ENCODE data around the gene SMAD4. TPM values are rescaled to one million over a fixed set of nuclear protein-coding genes. Genes with fewer than 3 reads are reported as not detected.
A peak's percentile ranks its signal among the peaks of the same experiment; 100 is the strongest.

Gene SMAD4
- total RNA-seq, 1 experiment from 2014 or later: 172 TPM

DNA sequence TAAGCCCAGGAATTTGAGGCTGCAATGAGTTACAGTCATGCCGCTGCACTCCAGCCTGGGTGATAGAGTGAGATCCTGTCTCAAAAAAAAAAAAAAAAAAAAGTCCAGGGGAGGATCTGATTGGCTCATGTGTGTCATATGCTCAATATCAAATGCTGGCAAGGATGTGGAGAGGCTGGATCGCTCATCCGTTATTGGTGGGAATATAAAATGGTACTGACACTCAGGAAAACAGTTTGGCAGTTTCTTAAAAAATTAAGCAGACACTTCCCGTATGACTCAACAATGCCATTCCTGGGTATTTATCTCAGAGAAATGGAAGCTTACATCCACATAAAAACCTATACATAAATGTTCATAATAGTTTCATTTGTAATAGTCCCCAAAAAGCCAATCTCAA lies 98.5 kb downstream of the SMAD4 start:
- H3K4me2 ChIP-seq (ENCODE audit: insufficient read depth, insufficient read length, low read length): no peak overlapping the region
- WGBS (ENCODE audit: extremely low coverage, insufficient read length, low lambda C conversion rate): no CpG with 5 or more reads among the region's 4 CpGs
- no peaks in the 10 kb centered on the region; the same call in 1 of the 2 replicates for H3K4me1 ChIP-seq (ENCODE audit: insufficient read depth, low read length)

More for the DNA sequence above, 98.5 kb downstream of the SMAD4 start:
- H3K79me2 ChIP-seq (ENCODE audit: insufficient read depth, low read length): no peaks in the 10 kb centered on the region
- H3K9ac ChIP-seq (ENCODE audit: extremely low read depth, insufficient read length, low read length): no peak overlapping the region
- peak overlapping the region in 1 of 3 experiments; percentile 40; a peak in 1 of 7 replicates for H3K27ac Mint-ChIP-seq
- no peak for DNase-seq
- H3K27me3 ChIP-seq (ENCODE audit: insufficient read depth, low read length): no peaks in the 10 kb centered on the region
- H2BK20ac ChIP-seq (ENCODE audit: low read depth, low read length, poor library complexity, severe bottlenecking): no peak overlapping the region
- H3T11ph ChIP-seq (ENCODE audit: low read length): no peak overlapping the region
- no peaks in the 10 kb centered on the region for H3K9me3 ChIP-seq (ENCODE audit: control insufficient read depth, low read depth, low read length)
- H4K5ac ChIP-seq (ENCODE audit: insufficient read length, low read depth, low read length): no peak overlapping the region
- H3K27me3 Mint-ChIP-seq (ENCODE audit: low read depth): peaks cover 1% of the 10 kb centered on the region; the same call in 1 of the 2 replicates
- H2BK120ac ChIP-seq (ENCODE audit: low read depth, low read length, poor library complexity, severe bottlenecking): no peak overlapping the region
- H3K4me3 Mint-ChIP-seq: no peak overlapping the region
- H3K14ac ChIP-seq (ENCODE audit: insufficient read depth, low read length): no peak overlapping the region
- H2BK15ac ChIP-seq (ENCODE audit: low read depth, low read length): no peak overlapping the region
- H2AK5ac ChIP-seq (ENCODE audit: insufficient read length, low read length): no peak overlapping the region
- H3K4ac ChIP-seq (ENCODE audit: low read depth, low read length): no peak overlapping the region
- H4K20me1 ChIP-seq (ENCODE audit: control insufficient read depth, insufficient read depth, insufficient read length): no peaks in the 10 kb centered on the region
- no peak overlapping the region for H3K18ac ChIP-seq (ENCODE audit: insufficient read length, low read depth, low read length)
- peaks cover 5 to 8% of the 10 kb centered on the region in 2 experiments; a peak in 3 of 4 replicates for H3K4me1 Mint-ChIP-seq
- no peak overlapping the region for H4K91ac ChIP-seq (ENCODE audit: insufficient read length, low read depth, low read length)
- peaks cover 1% of the 10 kb centered on the region in 2 experiments; a peak in 4 of 5 replicates for H3K9me3 Mint-ChIP-seq
- H2AFZ ChIP-seq (ENCODE audit: low read length): no peak overlapping the region
- H3K23ac ChIP-seq (ENCODE audit: insufficient read length, low read depth, low read length): no peak overlapping the region
- H3K23me2 ChIP-seq (ENCODE audit: insufficient read length, low read depth, low read length, poor library complexity, severe bottlenecking): no peaks in the 10 kb centered on the region
- H3K56ac ChIP-seq (ENCODE audit: insufficient read length, low read depth, low read length): no peak overlapping the region
- H4K8ac ChIP-seq (replicated peaks; ENCODE audit: insufficient read length, low read depth, low read length): no peak overlapping the region
- no peak overlapping the region for H3K27ac ChIP-seq (ENCODE audit: insufficient read length, low read depth, low read length)
- no peak overlapping the region for H2BK5ac ChIP-seq (ENCODE audit: insufficient read length, low read length)
- no peak overlapping the region for H2BK12ac ChIP-seq (ENCODE audit: insufficient read length, low read depth, low read length)
- no peaks in the 10 kb centered on the region for H3K79me1 ChIP-seq (ENCODE audit: insufficient read depth, low read depth, low read length, poor library complexity, severe bottlenecking)
- TF ChIP-seq, protein P1, sequence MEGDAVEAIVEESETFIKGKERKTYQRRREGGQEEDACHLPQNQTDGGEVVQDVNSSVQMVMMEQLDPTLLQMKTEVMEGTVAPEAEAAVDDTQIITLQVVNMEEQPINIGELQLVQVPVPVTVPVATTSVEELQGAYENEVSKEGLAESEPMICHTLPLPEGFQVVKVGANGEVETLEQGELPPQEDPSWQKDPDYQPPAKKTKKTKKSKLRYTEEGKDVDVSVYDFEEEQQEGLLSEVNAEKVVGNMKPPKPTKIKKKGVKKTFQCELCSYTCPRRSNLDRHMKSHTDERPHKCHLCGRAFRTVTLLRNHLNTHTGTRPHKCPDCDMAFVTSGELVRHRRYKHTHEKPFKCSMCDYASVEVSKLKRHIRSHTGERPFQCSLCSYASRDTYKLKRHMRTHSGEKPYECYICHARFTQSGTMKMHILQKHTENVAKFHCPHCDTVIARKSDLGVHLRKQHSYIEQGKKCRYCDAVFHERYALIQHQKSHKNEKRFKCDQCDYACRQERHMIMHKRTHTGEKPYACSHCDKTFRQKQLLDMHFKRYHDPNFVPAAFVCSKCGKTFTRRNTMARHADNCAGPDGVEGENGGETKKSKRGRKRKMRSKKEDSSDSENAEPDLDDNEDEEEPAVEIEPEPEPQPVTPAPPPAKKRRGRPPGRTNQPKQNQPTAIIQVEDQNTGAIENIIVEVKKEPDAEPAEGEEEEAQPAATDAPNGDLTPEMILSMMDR (conservative IDR thresholded peaks at IDR 0.05): no peak
- peaks cover 0 to under 1% (median 0%) of the 10 kb centered on the region in 3 experiments; a peak in 3 of 7 replicates for H3K36me3 Mint-ChIP-seq (ENCODE audit: insufficient read depth in 1 of 3, low read depth in 3 of 3)

All from H9 (cell line).